Activated T-cell treated with anti-CD3 and anti-CD28 coated beads, Interleukin-2, amount 50 U/mL, for 24 hours (primary cell): Measurements from ENCODE around the gene PPID.
A peak's percentile ranks its signal among the peaks of the same experiment; 100 is the strongest.
"Not testable (repeated sequence)": the region's sequence is repeated elsewhere in the genome, so short reads cannot be mapped to it uniquely, and the experiment has no call there.

ENCODE experiments used
- DNase-seq: peaks from one replicate; pipeline ENCODE4 v3.0.0-alpha.2; 2020
- H3K27ac Mint-ChIP-seq: 2 replicates; pipeline ENCODE4 v1.8.0; 2020; ENCODE audit warnings: mild to moderate bottlenecking, mixed read lengths
- H3K27me3 Mint-ChIP-seq: 2 replicates; pipeline ENCODE4 v1.8.0; 2020; ENCODE audit warnings: mixed read lengths
- H3K36me3 Mint-ChIP-seq: 2 replicates; pipeline ENCODE4 v1.8.0; 2020; ENCODE audit warnings: low read depth, mixed read lengths
- H3K4me1 Mint-ChIP-seq: 2 replicates; pipeline ENCODE4 v1.8.0; 2020; ENCODE audit warnings: low read depth, mixed read lengths
- H3K4me3 Mint-ChIP-seq: 2 replicates; pipeline ENCODE4 v1.8.0; 2020; ENCODE audit warnings: mild to moderate bottlenecking, moderate library complexity, mixed read lengths
- H3K9me3 Mint-ChIP-seq: 2 replicates; pipeline ENCODE4 v1.8.0; 2020; ENCODE audit warnings: mixed read lengths

PPID gene

DNA sequence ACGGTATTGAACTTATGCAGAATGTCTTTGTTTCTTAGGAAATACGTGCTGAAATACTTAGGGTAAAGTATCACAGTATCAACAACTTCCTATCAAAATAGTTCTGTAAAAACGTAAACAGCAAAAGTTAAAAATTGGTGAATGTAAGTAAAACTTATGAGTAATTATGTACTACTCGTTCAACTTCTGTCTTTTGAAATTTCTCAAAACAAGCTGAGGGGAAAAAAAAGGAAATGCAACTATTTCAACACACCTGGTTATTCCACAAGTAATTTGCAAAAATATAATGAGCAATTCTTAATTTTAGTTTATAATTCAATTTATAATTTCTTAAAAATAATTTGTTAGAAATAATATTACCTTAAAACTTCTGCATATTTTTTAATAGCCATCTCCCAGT lies 8.3 kb downstream of the PPID start:
- Mint-ChIP-seq H3K4me1 (peaks cover 17% of the 10 kb centered on the region), H3K27me3 (no peaks in the 10 kb centered on the region), H3K27ac (no peak overlapping the region), H3K4me3 (no peak overlapping the region), H3K9me3 (no peaks in the 10 kb centered on the region), H3K36me3 (peaks cover 97% of the 10 kb centered on the region)
- no peak for DNase-seq

DNA sequence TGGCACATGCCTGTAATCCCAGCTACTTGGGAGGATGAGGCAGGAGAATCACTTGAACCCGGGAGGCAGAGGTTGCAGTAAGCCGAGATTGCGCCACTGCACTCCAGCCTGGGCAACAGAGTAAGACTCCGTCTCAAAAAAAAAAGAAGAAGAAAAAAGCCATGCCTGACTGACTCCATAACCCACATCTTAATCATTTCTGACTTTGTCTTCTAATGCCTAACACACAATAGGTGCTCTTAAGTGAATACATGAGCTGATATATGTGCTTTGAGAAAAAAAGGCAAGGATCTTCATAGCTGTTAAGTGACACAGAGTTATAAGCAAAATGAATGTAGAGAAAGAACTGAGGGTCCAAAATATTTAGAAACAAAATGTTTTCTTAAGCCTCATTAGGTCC lies 10.6 kb downstream of the PPID start:
- Mint-ChIP-seq H3K27ac (peak overlapping the region; percentile 66), H3K36me3 (peaks cover 94% of the 10 kb centered on the region)
- not testable (repeated sequence) for DNase-seq, H3K27me3 Mint-ChIP-seq, H3K4me1 Mint-ChIP-seq, H3K9me3 Mint-ChIP-seq, H3K4me3 Mint-ChIP-seq

DNA sequence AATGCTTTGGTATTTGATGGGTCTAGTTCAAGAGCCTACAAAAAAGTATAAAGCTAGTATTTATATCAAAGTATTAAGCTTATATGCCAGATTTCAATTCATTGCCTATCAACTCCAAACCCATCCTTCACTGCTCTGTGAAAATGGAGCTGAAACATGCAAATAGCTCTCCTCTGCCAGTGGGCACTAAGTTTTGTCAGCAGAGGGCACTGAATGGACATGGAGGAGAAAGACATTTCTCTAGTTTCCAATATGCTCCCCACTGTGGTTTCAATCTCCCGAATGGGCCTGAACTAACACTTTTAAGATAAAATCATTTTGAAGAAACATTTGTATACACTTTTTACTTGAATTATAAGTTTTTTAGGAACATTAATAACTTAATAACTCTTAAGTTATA lies 12.4 kb downstream of the PPID start:
- DNase-seq, result no peak
- H3K27me3 Mint-ChIP-seq, result no peaks in the 10 kb centered on the region
- H3K4me3 Mint-ChIP-seq, result no peak overlapping the region
- H3K36me3 Mint-ChIP-seq, result peaks cover 95% of the 10 kb centered on the region
- peak overlapping the region; percentile 44 for H3K27ac Mint-ChIP-seq
- no peaks in the 10 kb centered on the region for H3K9me3 Mint-ChIP-seq
- H3K4me1 Mint-ChIP-seq, result peaks cover 1% of the 10 kb centered on the region

DNA sequence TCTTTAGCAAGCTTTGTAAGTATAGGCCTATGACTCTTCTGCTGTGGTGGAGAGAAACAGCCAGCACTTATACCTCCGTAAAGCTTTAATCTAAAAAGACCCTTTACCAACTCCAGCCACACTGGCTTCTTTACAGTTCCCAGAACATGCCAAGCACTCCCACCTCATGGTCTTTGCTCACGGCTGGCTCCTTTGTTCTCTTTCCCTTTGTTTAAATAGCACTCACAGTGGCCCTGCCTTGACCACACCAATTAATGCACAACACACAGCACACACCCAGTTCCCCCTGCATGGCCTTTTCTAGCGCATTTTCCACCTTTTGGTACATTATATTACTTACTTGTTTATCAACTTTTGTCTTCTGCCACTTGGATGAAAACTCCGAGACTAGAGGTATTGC lies 18.9 kb downstream of the PPID start:
- H3K36me3 Mint-ChIP-seq, result peaks cover 52% of the 10 kb centered on the region
- no peaks in the 10 kb centered on the region for H3K27me3 Mint-ChIP-seq
- DNase-seq, result no peak
- H3K27ac Mint-ChIP-seq, result no peak overlapping the region
- H3K4me1 Mint-ChIP-seq, result no peaks in the 10 kb centered on the region
- H3K4me3 Mint-ChIP-seq, result no peak overlapping the region
- no peaks in the 10 kb centered on the region for H3K9me3 Mint-ChIP-seq

DNA sequence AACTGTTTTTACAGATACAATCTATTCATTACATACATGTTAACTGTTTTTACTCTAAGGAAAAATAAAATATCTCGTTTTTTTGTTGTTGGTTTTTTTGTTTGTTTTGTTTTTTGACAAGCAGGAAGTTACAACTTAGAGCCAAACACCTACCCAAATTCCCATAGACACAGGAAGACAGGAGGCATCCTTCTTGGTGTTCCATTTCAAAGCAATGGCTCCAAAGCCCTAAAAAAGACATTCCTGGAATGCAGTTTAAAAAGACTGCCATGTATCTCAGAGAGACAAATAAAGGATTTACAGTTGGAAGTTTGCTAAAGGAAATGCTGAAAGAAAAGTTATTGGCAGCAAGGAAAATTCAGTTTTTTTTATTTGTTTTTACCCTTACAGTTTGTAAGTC lies 34.4 kb downstream of the PPID start:
- Mint-ChIP-seq H3K27ac (no peak overlapping the region), H3K4me3 (no peak overlapping the region), H3K4me1 (no peaks in the 10 kb centered on the region), H3K9me3 (no peaks in the 10 kb centered on the region), H3K27me3 (no peaks in the 10 kb centered on the region), H3K36me3 (peaks cover 43% of the 10 kb centered on the region)
- DNase-seq, result no peak

DNA sequence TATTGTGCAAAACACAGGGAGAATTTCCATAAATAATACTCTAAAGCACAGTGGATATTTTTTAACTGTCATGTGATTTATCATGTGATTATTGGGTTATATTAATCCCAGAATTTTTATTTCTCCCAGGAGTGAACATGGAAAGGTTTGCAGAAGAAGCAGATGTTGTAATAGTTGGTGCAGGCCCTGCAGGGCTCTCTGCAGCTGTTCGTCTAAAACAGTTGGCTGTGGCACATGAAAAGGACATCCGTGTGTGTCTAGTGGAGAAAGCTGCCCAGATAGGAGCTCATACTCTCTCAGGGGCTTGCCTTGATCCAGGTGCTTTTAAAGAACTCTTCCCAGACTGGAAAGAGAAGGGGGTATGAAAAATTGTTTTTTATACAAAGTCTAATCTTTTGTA lies 41.1 kb downstream of the PPID start:
- Mint-ChIP-seq H3K36me3 (peaks cover 50% of the 10 kb centered on the region), H3K4me1 (no peaks in the 10 kb centered on the region), H3K9me3 (no peaks in the 10 kb centered on the region), H3K4me3 (no peak overlapping the region), H3K27me3 (no peaks in the 10 kb centered on the region), H3K27ac (no peak overlapping the region)
- DNase-seq, result no peak

DNA sequence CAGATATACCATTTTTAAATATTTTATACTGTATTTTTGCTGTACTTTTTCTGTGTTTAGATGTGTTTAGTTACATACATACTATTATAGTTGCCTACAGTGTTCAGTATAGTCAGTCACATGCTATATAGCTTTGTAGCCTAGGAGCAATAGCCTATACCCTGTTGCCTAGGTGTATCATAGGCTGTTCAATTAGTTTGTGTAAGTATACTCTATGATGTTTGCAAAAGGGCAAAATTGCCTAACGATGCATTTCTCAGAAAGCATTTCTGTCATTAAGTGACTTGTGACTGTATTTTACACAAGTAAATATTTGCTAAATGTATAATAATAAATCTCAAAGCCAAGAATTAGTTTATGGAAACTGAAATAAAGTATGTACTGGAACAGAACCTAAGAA lies 41.6 kb downstream of the PPID start:
- DNase-seq, result no peak
- no peaks in the 10 kb centered on the region for H3K9me3 Mint-ChIP-seq

DNA sequence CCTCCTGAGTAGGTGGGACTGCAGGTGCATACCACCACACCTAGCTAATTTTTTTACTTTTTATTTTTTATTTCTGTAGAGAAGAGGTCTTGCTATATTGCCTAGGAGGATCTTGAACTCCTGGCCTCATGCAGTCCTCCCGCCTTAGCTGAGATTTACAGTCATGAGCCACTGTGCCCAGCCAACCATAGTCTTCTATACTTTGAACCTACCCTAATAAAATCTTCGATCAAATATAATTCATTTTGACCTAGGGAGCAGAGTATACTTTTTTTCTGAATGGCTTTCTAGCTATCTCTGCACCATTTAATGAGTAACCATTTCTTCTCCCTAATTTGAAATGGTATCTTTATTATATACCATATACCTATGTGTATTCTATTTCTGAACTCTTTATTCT lies 44.4 kb downstream of the PPID start:
- Mint-ChIP-seq H3K27me3 (no peaks in the 10 kb centered on the region), H3K4me1 (peaks cover 5% of the 10 kb centered on the region), H3K36me3 (peaks cover 32% of the 10 kb centered on the region), H3K27ac (no peak overlapping the region), H3K4me3 (no peak overlapping the region), H3K9me3 (no peaks in the 10 kb centered on the region)
- no peak for DNase-seq

More for the DNA sequence above, 41.6 kb downstream of the PPID start:
- H3K4me1 Mint-ChIP-seq, result no peaks in the 10 kb centered on the region
- no peaks in the 10 kb centered on the region for H3K27me3 Mint-ChIP-seq
- H3K36me3 Mint-ChIP-seq, result peaks cover 46% of the 10 kb centered on the region
- no peak overlapping the region for H3K27ac Mint-ChIP-seq
- H3K4me3 Mint-ChIP-seq, result no peak overlapping the region

DNA sequence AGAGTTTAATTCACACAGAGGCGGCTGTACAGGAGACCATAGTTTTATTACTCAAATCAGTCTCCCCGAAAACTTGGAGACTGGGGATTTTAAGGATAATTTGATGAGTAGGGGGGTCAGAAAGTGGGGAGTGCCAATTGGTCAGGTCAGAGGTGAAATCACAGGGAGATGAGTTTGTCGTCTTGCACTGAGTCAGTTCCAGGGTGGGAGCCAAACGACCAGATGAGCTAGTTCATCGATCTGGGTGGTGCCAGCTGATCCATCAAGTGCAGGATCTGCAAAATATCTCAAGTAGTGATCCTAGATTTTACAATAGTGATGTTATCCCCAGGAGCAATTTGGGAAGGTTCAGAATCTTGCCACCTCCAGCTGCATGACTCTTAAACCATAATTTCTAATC lies 47.1 kb downstream of the PPID start:
- no peaks in the 10 kb centered on the region for H3K9me3 Mint-ChIP-seq
- DNase-seq, result no peak
- peaks cover 13% of the 10 kb centered on the region for H3K4me1 Mint-ChIP-seq
- peaks cover 29% of the 10 kb centered on the region for H3K36me3 Mint-ChIP-seq
- no peak overlapping the region for H3K4me3 Mint-ChIP-seq
- H3K27me3 Mint-ChIP-seq, result no peaks in the 10 kb centered on the region
- H3K27ac Mint-ChIP-seq, result no peak overlapping the region

DNA sequence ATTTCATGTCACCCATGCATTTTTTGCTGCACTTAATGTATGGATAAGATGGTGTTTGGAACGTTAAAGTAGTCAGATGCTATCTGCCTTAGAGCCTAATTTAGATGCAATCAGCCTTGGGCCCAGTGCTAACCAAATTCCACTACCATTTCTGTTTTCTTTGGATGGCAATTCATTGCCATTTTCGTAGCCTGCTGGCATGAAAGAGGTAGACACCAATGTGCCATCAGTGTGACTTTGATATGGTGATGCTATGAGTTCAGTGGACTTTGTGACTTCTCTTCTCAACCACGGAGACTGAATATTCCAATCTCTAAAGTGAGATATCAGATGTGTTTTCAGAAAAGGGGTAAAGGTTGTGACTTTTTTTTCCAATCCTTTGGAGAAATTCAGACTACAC lies 49.6 kb downstream of the PPID start:
- H3K4me1 Mint-ChIP-seq, result peaks cover 27% of the 10 kb centered on the region
- no peaks in the 10 kb centered on the region for H3K9me3 Mint-ChIP-seq
- DNase-seq, result no peak
- H3K4me3 Mint-ChIP-seq, result no peak overlapping the region
- H3K36me3 Mint-ChIP-seq, result peaks cover 34% of the 10 kb centered on the region
- H3K27me3 Mint-ChIP-seq, result no peaks in the 10 kb centered on the region
- H3K27ac Mint-ChIP-seq, result no peak overlapping the region

DNA sequence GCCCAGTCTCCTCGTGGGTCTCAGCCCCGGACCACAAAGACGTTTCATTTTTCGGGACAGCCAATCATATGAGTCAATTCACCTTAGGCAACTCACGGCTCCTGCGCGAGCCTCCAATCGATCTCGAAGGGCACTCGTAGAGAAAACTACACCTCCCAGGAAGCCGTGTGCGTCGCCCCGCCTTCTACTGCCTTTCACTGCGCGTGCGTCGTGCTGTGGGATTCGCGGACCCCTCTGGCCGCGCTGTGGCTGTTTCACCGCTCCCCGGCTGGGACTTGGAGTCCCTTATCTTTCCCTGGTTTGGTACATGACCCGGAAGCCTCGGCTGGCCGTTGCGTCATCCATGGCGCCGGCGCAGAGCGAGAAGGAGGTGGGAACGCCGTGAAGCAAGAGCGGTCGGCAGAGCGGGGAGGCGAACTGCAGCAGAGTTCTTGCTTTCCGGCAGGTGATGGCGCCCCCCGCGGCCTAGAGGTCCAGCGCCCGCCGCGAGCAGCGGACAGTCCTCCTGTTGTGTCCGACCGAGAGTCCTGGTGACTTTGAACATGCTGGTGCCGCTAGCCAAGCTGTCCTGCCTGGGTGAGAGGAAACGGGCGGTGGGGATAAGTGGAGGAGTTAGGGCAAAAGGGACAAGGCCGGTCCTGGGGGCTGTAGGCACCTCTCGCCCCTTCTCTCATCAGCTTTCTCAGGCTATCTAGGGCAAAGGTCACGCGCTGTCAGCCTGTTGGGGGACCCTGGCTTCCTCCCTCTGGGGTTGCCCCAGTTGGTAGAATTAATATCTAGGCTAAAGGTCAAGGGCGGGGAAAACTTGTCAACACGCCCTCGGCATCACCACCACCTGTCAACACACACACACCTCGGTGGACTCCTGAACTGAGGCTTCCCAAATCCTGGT lies 51.0 kb downstream of the PPID start, which contains the start of gene ETFDH:
TSS of gene ETFDH (plus strand) at position 382 of the 892 bp plus-strand sequence. CDS start at position 543, 161 bp downstream.
- H3K4me1 Mint-ChIP-seq, result peaks cover 27% of the 10 kb centered on the region
- peak; percentile 98 for DNase-seq
- no peaks in the 10 kb centered on the region for H3K9me3 Mint-ChIP-seq
- H3K27me3 Mint-ChIP-seq, result no peaks in the 10 kb centered on the region
- H3K36me3 Mint-ChIP-seq, result peaks cover 41% of the 10 kb centered on the region
- peak within 1 kb of the TSS; percentile 99 for H3K4me3 Mint-ChIP-seq
- peak within 1 kb of the TSS; percentile 99 for H3K27ac Mint-ChIP-seq

DNA sequence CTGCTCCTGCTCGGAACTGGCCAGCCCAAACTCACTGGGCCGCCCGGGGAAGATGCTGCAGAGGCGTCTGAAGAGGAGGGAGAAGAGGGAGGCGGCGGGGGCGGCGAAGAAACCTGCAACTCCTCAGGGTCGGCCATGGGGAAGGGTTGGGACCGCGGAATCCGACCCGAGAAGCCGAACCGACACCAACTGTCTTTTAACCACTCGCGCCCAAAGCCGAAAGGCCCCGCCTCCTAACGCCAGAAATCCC lies 51.6 kb downstream of the PPID start, which contains the start of gene C4orf46:
TSS of gene C4orf46 (minus strand) at position 223 of the 250 bp plus-strand sequence. CDS start at position 137, 86 bp downstream.
- H3K4me1 Mint-ChIP-seq, result peaks cover 27% of the 10 kb centered on the region
- no peaks in the 10 kb centered on the region for H3K27me3 Mint-ChIP-seq
- peak within 1 kb of the TSS; percentile 99 for H3K27ac Mint-ChIP-seq
- DNase-seq, result no peak
- H3K4me3 Mint-ChIP-seq, result peak within 1 kb of the TSS; percentile 99
- H3K36me3 Mint-ChIP-seq, result peaks cover 46% of the 10 kb centered on the region
- no peaks in the 10 kb centered on the region for H3K9me3 Mint-ChIP-seq

DNA sequence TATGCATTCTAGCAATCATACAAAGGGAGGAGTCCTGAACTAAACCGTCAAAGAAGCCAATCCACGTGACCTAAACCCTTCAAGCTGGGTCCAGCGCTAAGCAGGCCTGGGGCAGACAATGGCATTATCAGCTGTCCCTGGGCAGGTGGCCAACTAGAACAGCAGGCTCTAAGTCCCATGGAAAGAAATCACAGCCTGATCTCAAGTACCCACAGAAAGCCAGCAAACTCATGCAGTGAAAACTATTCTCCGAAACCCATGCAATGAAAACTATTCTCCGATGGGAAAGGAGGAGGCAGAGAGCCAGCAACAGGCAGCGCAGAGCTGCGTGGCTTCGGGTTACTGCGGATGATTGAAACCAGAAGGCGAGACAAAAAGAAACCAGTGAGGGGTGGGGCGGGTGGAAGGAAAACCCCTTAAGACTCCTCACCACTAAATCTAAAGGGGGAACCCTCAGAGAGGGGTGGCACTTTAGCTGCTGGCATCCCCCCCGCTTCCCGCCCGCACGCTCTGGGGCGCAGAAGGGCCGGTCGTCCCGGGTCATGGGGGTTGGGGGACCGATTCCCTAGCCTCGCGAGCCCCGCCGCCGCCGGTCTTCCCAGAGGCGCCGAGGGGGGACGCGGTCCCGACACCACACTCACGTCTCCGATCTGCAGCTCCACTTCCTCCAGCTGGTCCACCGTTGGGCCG lies 52.1 kb downstream of the PPID start:
- Mint-ChIP-seq H3K27me3 (no peaks in the 10 kb centered on the region), H3K27ac (peak overlapping the region; percentile 99), H3K4me1 (peaks cover 27% of the 10 kb centered on the region), H3K4me3 (peak overlapping the region; percentile 99), H3K9me3 (no peaks in the 10 kb centered on the region), H3K36me3 (peaks cover 50% of the 10 kb centered on the region)
- no peak for DNase-seq

DNA sequence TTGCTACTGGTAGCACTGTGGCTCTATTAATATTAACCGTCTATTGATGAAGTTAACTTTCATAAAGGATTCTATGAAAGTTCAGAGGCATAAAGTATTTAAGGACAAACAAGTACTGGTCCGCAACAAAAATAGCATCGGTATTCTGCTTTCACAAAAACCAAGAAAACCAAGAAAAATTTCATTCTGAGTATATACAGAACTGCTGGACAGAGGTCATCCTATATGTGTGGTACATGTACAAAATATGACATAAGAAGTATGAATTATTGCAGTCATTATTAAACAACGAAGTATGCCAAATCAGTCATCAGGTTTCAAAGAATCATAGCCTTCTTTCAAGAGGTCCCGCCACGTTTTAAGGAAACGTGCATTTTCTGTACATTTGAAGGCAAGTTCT lies 53.9 kb downstream of the PPID start:
- peaks cover 23% of the 10 kb centered on the region for H3K4me1 Mint-ChIP-seq
- H3K4me3 Mint-ChIP-seq, result peak overlapping the region; percentile 23
- no peak for DNase-seq
- no peaks in the 10 kb centered on the region for H3K27me3 Mint-ChIP-seq
- H3K27ac Mint-ChIP-seq, result no peak overlapping the region
- H3K9me3 Mint-ChIP-seq, result no peaks in the 10 kb centered on the region
- peaks cover 53% of the 10 kb centered on the region for H3K36me3 Mint-ChIP-seq

DNA sequence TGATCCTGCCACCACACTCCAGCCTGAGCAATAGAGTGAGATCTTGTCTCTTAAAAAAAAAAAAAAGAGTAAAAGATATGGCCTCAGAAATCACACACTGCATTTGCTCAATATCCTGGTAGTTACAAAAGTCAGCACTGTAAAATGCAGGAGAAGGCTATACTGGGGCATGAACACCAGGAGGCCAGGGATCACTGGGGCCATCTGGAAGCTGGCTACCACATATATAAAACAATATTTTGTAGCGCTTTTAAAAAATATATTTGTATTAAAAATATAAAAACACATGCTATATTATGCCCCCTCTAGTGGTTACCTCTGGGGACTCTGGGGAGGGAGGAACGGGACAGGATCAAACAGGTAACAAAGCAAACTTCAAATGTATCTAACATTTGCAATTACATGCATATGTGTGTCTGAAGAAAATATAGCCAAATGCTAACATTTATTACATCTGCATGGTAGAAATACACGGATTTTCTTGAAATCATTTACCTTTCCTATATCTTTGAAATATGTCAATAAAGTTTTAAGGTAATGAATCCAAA lies 55.5 kb downstream of the PPID start:
- H3K27ac Mint-ChIP-seq, result no peak overlapping the region
- H3K27me3 Mint-ChIP-seq, result no peaks in the 10 kb centered on the region
- no peaks in the 10 kb centered on the region for H3K9me3 Mint-ChIP-seq
- no peak for DNase-seq
- H3K36me3 Mint-ChIP-seq, result peaks cover 52% of the 10 kb centered on the region
- peaks cover 20% of the 10 kb centered on the region for H3K4me1 Mint-ChIP-seq
- no peak overlapping the region for H3K4me3 Mint-ChIP-seq
